ENCODE measurements around the gene ARHGAP5. TPM values are rescaled to one million over a fixed set of nuclear protein-coding genes. Genes with fewer than 3 reads are reported as not detected.

ARHGAP5 gene
- total and polyA plus RNA-seq, 9 of the 15 experiments (the other 6 are each of a cell fraction or from before 2014, with no cell fraction given): 3.1 to 21.8 (median 12.1) TPM

GRCh38 chr14:32080001-32080510 is 3.0 kb downstream of the ARHGAP5 start:
- 31% methylated on average over 1 of the region's 1 CpG for WGBS (ENCODE audit: insufficient coverage, low coverage, missing lambda C conversion rate)
- no peak overlapping the region for H3K27ac ChIP-seq (ENCODE audit: extremely low read depth, low read depth, low read length)
- intact Hi-C loops (cut with micrococcal nuclease): no loop called here
- no peak for TF ChIP-seq TFE3 (CRISPR knock-in tag; IDR thresholded peaks at IDR 0.05)
- no peak for TF ChIP-seq RBFOX2 (IDR thresholded peaks at IDR 0.05; ENCODE audit: low read depth, low read length)
- no peak for TF ChIP-seq ZNF57 (CRISPR knock-in tag; IDR thresholded peaks at IDR 0.05)
- TF ChIP-seq ZNF24 (IDR thresholded peaks at IDR 0.05): no peak
- no peak for TF ChIP-seq ZNF408 (CRISPR knock-in tag; IDR thresholded peaks at IDR 0.05; ENCODE audit: low read depth)
- no peak for TF ChIP-seq FOXM1 (IDR thresholded peaks at IDR 0.05; ENCODE audit: low read depth)
- no peak for TF ChIP-seq FOXM1 (CRISPR knock-in tag; IDR thresholded peaks at IDR 0.05; ENCODE audit: low read depth)
- BruUV-seq (replicated peaks): no TSS peak
- no peak overlapping the region for H3K4me2 ChIP-seq (ENCODE audit: insufficient read depth, low read length)
- DNase-seq (ENCODE audit: extremely low read depth in 1 of 4, low spot score in 3 of 4) (no peak), ATAC-seq (no peak), FAIRE-seq (no peak)
- ChIA-PET POLR2A (interaction anchor here (0.6 kb wide), 1 partner anchor 910 kb away, joined by 3 read pairs; no protein-coding TSS in a partner anchor), CTCF (ENCODE audit: low intra/inter-chr PET ratio) (no interaction called here)
- no peaks in the 10 kb centered on the region for H3K9me3 ChIP-seq (replicated peaks; ENCODE audit: control insufficient read depth, insufficient read depth, low read depth, low read length)
- no peak overlapping the region for H3K9ac ChIP-seq (ENCODE audit: insufficient read depth in 1 of 2, low read depth in 2 of 2, low read length in 2 of 2)
- H3K27me3 ChIP-seq (ENCODE audit: control insufficient read depth in 2 of 2, insufficient read depth in 2 of 2, low read length in 2 of 2): no peaks in the 10 kb centered on the region
- no peak overlapping the region for H2AFZ ChIP-seq (ENCODE audit: low read depth, low read length)
- no peaks in the 10 kb centered on the region; a peak in 4 of 5 replicates for H3K4me1 ChIP-seq (replicated peaks in 1 of 2; ENCODE audit: control insufficient read depth in 2 of 2, insufficient read depth in 2 of 2, low read length in 2 of 2)
- H3K9me1 ChIP-seq (ENCODE audit: control insufficient read depth, insufficient read depth, low read length): no peaks in the 10 kb centered on the region
- H3K4me3 ChIP-seq: no peak overlapping the region
- H3K36me3 ChIP-seq (ENCODE audit: control insufficient read depth, insufficient read depth, low read length): no peaks in the 10 kb centered on the region
- H4K20me1 ChIP-seq (replicated peaks; ENCODE audit: control insufficient read depth, insufficient read depth, low read length): 0 out of 2 replicates have a peak, but pooled peaks cover 3% of the 10 kb centered on the region
- in situ Hi-C loops (cut with MboI): loop anchor here (5.0 kb wide), 1 partner anchor 122 kb away; the partner anchor contains the start of genes RNU6-7 and RNU6-8
- H3K79me2 ChIP-seq (ENCODE audit: control insufficient read depth, insufficient read depth, low read length): peaks cover 73% of the 10 kb centered on the region

Measured in K562 (cell line).